ENCODE data around the gene RIMS4. TPM values are rescaled to one million over a fixed set of nuclear protein-coding genes. Genes with fewer than 3 reads are reported as not detected.

Gene RIMS4
- total and polyA plus RNA-seq, 3 donors from 2014 or later, result 29.7 to 72.1 (median 32.1) TPM

DNA sequence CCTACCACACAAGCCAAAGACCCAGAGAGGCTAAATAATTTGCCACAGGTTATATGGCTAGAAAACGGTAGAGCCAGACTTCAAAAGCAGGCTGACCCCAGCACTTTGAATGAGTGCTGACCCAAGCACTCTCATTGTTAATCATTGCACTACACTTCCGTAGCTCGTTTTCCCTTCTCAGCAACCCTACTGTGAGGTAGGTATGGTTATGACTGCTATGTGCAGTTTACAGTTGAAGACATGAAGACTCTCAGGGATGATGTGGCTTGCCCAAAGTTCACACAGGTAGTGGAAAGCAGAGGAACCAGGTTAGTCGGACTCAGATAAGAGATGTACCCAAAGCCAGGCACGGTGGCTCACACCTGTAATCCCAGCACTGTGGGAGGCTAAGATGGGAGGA, 33.5 kb upstream of the RIMS4 start:
- H3K27ac ChIP-seq, result no peak overlapping the region
- H3K36me3 ChIP-seq (ENCODE audit: low read depth, missing control alignments), result no peaks in the 10 kb centered on the region
- DNase-seq, result no peak
- no peaks in the 10 kb centered on the region for H3K9me3 ChIP-seq
- no peaks in the 10 kb centered on the region for H3K27me3 ChIP-seq
- TF ChIP-seq POLR2A (IDR thresholded peaks at IDR 0.05) (no peak), CTCF (IDR thresholded peaks at IDR 0.05) (no peak)
- 92 to 95% methylated on average over 5 of the region's 5 CpGs for WGBS, 2 donors
- no peak overlapping the region for H3K4me3 ChIP-seq
- H3K4me1 ChIP-seq, result no peaks in the 10 kb centered on the region
- intact Hi-C loops (cut with DNase I; ENCODE audit: low total_unique reads), result no loop called here

DNA sequence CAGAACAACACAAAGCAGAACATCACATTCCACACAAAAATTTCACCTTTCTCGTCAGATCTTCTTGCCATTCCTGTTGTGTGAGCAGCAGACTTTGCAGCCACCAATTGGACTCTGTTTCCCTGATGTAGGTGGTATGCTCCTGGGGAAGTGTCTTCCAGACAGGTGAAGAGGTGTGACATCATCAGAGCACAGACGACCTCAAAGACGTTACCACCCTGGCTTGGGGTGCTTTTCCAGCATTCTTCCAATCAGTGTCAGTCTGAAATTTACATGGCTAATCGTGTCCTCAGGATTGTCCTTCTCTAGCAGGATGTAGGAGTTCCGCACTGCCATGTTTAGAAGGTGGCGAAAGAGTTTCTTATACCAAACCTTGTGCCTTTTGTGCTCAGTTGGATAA, 31.6 kb upstream of the RIMS4 start:
- Histone ChIP-seq H3K36me3 (ENCODE audit: low read depth, missing control alignments) (no peaks in the 10 kb centered on the region), H3K9me3 (no peaks in the 10 kb centered on the region), H3K27ac (no peak overlapping the region), H3K4me1 (no peaks in the 10 kb centered on the region), H3K4me3 (no peak overlapping the region), H3K27me3 (no peaks in the 10 kb centered on the region)
- intact Hi-C loops (cut with DNase I; ENCODE audit: low total_unique reads), result no loop called here
- no peak for DNase-seq
- 77 to 90% methylated on average over 6 of the region's 6 CpGs for WGBS, 2 donors
- TF ChIP-seq POLR2A (IDR thresholded peaks at IDR 0.05) (no peak), CTCF (IDR thresholded peaks at IDR 0.05) (no peak)

DNA sequence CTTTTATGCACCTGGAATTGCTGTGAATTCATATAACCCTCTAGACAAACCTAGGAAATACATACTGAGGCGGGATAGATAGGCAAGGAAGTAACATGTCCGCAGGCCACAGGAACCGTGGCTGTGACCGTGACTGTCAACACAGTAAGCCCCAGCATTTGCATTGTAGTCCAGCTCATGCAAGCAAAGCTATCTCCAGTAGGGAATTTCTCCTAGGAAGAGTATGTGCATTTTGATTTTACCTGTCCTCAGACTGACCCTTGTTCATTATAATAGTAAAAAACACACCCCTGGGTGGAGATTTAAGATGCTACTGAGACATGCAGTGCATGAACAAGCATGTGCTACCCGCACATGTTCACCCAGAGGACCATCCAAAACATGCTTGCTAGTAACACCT, 30.5 kb upstream of the RIMS4 start:
- DNase-seq, result no peak
- no peaks in the 10 kb centered on the region for H3K9me3 ChIP-seq
- H3K36me3 ChIP-seq (ENCODE audit: low read depth, missing control alignments), result no peaks in the 10 kb centered on the region
- intact Hi-C loops (cut with DNase I; ENCODE audit: low total_unique reads), result no loop called here
- no peak overlapping the region for H3K4me3 ChIP-seq
- H3K27ac ChIP-seq, result no peak overlapping the region
- no peak for TF ChIP-seq POLR2A (IDR thresholded peaks at IDR 0.05)
- no peak for TF ChIP-seq CTCF (IDR thresholded peaks at IDR 0.05)
- no peaks in the 10 kb centered on the region for H3K27me3 ChIP-seq
- no peaks in the 10 kb centered on the region for H3K4me1 ChIP-seq
- 90 to 99% methylated on average over 5 of the region's 5 CpGs for WGBS, 2 donors

- no peaks in the 10 kb centered on the region for H3K4me1 ChIP-seq
- intact Hi-C loops (cut with DNase I; ENCODE audit: low total_unique reads), result no loop called here
- no peaks in the 10 kb centered on the region for H3K9me3 ChIP-seq
- no peak overlapping the region for H3K4me3 ChIP-seq
- no peak for TF ChIP-seq CTCF (IDR thresholded peaks at IDR 0.05)
- no peak for DNase-seq
- 85 to 90% methylated on average over 5 of the region's 5 CpGs for WGBS, 2 donors
- H3K27me3 ChIP-seq, result no peaks in the 10 kb centered on the region
- H3K27ac ChIP-seq, result no peak overlapping the region
- H3K36me3 ChIP-seq (ENCODE audit: low read depth, missing control alignments), result no peaks in the 10 kb centered on the region
Measured at GRCh38 chr20:44839481-44839880, 29.1 kb upstream of the RIMS4 start.

GRCh38 chr20:44838521-44838920, 28.2 kb upstream of the RIMS4 start:
- no peaks in the 10 kb centered on the region for H3K9me3 ChIP-seq
- H3K27ac ChIP-seq, result no peak overlapping the region
- H3K27me3 ChIP-seq, result no peaks in the 10 kb centered on the region
- H3K4me1 ChIP-seq, result no peaks in the 10 kb centered on the region
- TF ChIP-seq CTCF (IDR thresholded peaks at IDR 0.05) (no peak), POLR2A (IDR thresholded peaks at IDR 0.05) (no peak)
- H3K4me3 ChIP-seq, result no peak overlapping the region
- DNase-seq, result no peak
- no peaks in the 10 kb centered on the region for H3K36me3 ChIP-seq (ENCODE audit: low read depth, missing control alignments)
- intact Hi-C loops (cut with DNase I; ENCODE audit: low total_unique reads), result no loop called here
- 73 to 100% methylated on average over 1 of the region's 1 CpG for WGBS, 2 donors

Data from testis (tissue), 3 donors.